Left colon (tissue), 2 donors: Measurements from ENCODE around the gene AKTIP. TPM values are rescaled to one million over a fixed set of nuclear protein-coding genes. Genes with fewer than 3 reads are reported as not detected.
"Not testable (repeated sequence)": the region's sequence is repeated elsewhere in the genome, so short reads cannot be mapped to it uniquely, and the experiment has no call there.

Experiments
- ATAC-seq: fragments of 200-7000 bp; cut with Tn5 transposase; one replicate; pipeline ENCODE4 v1.9.1; 2020; ENCODE audit warnings: mild to moderate bottlenecking, moderate library complexity
- DNase-seq, 2 donors: peaks; one replicate each; pipeline ENCODE4 v3.0.0-alpha.2; 2020
- intact Hi-C, 2 donors: fragments of 100-400 bp; cut with DNase I in 1 of 2; cut with micrococcal nuclease in 1 of 2; formaldehyde crosslinking; loops; one replicate each; pipeline versions ENCODE4 v1.11.2 to v1.14.0; 2022; cut with DNase I, micrococcal nuclease
- total RNA-seq, 2 donors: library from RNA; stranded (reverse); fragmentation: NEBNext Ultra II Directional; extraction: Animal tissue kit (Norgen Biotek cat#: 25700); gene quantifications; one replicate each; pipeline ENCODE4 v1.2.1, GENCODE V29; 2021
- donor health status: DM: no; HTN: no; CAD: no.
- donor health status: DM: yes; HTN: yes; CAD: no.

The AKTIP gene
- total RNA-seq, 2 donors from 2014 or later: 29.4 to 32.7 TPM

GRCh38 chr16:53518550-53519416 lies 15.8 kb upstream of the AKTIP start:
- intact Hi-C loops: loop anchor here in 1 of 2 donors (10.0 kb wide), 1 partner anchor 474 kb away; no protein-coding TSS in a partner anchor
- DNase-seq (peak; percentile 34 to 56), ATAC-seq (peak; percentile 34)

GRCh38 chr16:53517851-53518250 lies 14.8 kb upstream of the AKTIP start:
- ATAC-seq: no peak
- intact Hi-C loops: loop anchor here in 1 of 2 donors (10.0 kb wide), 1 partner anchor 473 kb away; no protein-coding TSS in a partner anchor
- no peak for DNase-seq

DNA sequence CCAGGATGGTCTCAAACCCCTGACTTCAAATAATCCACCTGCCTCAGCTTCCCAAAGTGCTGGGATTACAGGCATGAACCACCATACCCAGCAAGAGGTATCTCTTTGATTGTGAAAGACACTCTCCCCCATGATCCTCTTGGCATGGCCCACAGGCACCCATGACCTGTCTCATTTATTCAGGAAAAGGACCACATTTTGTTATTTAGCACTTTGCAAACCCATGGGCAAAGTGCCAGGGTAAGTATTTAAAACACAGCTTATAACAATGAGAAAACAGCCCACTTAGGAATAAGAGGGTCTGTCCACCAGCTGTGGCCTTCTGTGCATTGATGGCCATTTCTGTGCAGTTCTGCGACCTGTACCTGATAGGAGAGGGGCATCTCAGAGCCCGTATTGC lies 12.8 kb upstream of the AKTIP start:
- DNase-seq (no peak), ATAC-seq (no peak)
- intact Hi-C loops: loop anchor here in 1 of 2 donors (10.0 kb wide), 1 partner anchor 471 kb away; no protein-coding TSS in a partner anchor

GRCh38 chr16:53515259-53515658 lies 12.2 kb upstream of the AKTIP start:
- intact Hi-C loops: loop anchor here in 1 of 2 donors (10.0 kb wide), 1 partner anchor 470 kb away; no protein-coding TSS in a partner anchor
- DNase-seq (no peak), ATAC-seq (no peak)

DNA sequence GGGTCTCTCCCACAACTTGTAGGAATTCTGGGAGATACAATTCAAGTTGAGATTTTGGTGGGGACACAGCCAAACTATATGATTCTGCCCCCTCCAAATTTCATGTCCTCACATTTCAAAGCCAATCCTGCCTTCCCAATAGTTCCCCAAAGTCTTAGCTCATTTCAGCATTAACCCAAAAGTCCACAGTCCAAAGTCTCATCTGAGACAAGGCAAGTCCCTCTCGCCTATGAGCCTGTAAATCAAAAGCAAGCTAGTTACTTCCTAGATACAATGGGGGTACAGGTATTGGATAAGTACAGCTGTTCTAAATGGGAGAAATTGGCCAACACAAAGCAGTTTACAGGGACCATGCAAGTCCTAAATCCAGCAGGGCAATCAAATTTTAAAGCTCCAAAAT lies 9.8 kb upstream of the AKTIP start:
- not testable (repeated sequence) for ATAC-seq, DNase-seq
- intact Hi-C loops: loop anchor here in 1 of 2 donors (10.0 kb wide), 1 partner anchor 468 kb away; no protein-coding TSS in a partner anchor

GRCh38 chr16:53511403-53512280 lies 8.6 kb upstream of the AKTIP start:
- ATAC-seq (peak; percentile 70), DNase-seq (no peak)
- intact Hi-C loops: loop anchor here in 1 of 2 donors (10.0 kb wide), 1 partner anchor 467 kb away; no protein-coding TSS in a partner anchor

GRCh38 chr16:53511084-53511402 lies 8.0 kb upstream of the AKTIP start:
- DNase-seq (no peak), ATAC-seq (no peak)
- intact Hi-C loops: loop anchor here in 1 of 2 donors (10.0 kb wide), 1 partner anchor 466 kb away; no protein-coding TSS in a partner anchor

DNA sequence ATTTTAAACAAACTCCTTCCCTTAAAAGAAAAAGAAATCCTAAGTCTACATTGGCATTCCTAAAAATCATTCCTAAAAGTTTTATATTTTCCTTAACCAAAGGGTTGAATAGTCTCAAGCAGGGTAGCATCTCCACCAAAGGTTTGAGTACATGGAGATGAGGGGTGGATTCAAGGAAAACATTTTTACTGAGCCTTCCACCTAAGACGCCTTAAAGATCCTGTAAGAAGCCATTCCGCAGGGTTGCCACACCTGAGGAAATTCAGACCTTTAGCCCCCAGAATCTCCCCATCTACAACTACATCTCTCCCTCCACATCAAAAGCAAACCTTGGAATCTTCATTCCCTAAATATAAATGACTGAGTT lies 7.7 kb upstream of the AKTIP start:
- intact Hi-C loops: loop anchor here in 1 of 2 donors (10.0 kb wide), 1 partner anchor 466 kb away; no protein-coding TSS in a partner anchor
- ATAC-seq (peak; percentile 7), DNase-seq (no peak)

GRCh38 chr16:53509906-53510703 lies 7.1 kb upstream of the AKTIP start:
- intact Hi-C loops: loop anchor here in 1 of 2 donors (10.0 kb wide), 1 partner anchor 465 kb away; no protein-coding TSS in a partner anchor
- ATAC-seq: peak; percentile 81
- peak; percentile 52 to 64 for DNase-seq

DNA sequence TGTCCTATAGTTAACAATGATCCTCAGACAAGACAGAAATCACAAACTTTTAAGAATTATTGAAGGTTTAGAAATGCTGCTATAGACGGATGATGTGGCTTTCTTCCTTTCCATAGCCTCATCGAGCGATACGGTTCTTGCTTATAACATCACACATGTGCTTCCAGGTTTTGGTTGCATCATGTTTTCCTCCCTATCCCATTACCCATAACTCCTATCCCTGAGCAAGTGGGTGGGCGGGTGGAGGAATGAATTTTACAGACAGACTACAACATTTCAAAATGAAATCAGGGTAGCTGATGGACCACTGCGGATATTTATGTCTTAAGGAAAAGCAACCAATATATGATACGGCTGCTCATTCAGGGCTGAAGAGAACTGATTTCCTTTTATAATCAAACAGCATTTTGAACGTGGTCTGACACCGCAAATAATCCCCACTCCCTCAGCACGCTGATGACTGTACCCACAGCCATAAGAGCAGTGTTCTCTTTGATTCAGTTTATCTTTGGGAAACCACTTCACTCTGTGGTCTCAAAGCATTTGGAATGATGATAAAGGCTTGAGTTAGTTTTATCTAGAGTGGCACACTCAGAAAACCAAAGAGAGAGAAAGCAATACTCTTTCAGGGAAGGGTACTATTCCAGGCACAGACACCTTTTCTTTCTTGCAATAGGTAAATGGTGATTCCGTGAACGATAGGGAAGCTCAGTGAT lies 4.6 kb upstream of the AKTIP start:
- no peak for DNase-seq
- intact Hi-C loops: no loop called here
- ATAC-seq: no peak

DNA sequence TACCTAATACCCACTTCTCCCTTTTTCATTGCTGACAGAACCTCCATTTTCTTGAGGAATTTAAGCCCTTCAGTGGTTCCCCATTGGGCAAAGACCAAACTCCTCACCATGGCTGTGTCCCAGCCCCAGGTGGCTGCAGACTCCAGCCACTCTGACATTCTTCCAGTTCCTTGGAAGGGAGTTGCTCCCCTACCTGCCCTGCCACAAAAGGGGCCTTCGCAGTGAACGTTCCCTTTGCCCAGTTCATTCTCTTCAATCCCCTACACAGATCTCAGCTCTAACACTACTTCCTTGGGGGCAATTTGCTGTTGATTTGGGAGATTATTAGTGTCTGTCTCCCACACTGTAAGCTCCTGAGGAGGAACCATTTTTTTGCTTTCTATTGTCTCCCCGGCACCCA lies 3.2 kb upstream of the AKTIP start:
- ATAC-seq: no peak
- DNase-seq: no peak
- intact Hi-C loops: no loop called here

- intact Hi-C loops: no loop called here
- DNase-seq: no peak
- no peak for ATAC-seq
Observed at GRCh38 chr16:53504665-53505064, 1.7 kb upstream of the AKTIP start.

DNA sequence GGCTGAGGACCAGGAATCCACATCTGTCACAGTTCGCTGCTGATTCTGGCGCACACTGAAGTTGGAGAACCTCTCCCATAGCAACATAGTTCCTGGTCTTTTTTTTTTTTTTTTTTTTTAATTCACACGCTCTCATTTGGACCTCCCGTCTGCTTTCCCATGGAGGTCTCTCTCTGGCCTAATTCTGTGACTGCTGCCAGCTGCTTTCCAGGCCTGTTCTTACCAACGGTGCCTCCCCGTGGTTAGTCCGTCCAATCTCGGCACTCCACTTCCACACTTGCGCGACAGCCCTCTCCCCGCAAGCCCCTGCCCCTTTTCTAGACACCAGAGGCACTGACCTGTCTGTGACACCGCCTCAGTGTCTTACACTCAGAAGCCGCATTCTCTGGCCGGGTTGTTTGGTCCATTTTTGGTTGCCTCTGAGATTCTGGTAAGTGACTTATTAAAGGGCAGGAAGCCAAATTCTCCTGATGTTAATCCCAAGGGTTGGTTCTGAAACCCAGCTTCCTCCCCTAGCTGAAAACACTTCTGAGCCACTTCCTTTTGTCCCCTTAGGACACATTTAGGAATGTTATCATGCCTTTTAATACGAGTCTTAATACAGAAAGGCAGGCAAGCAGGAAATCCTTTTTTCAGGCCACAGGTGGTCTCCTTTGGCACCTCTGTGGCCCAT lies 1.1 kb upstream of the AKTIP start:
- ATAC-seq: no peak
- peak; percentile 56 to 66 for DNase-seq
- intact Hi-C loops: no loop called here

GRCh38 chr16:53503270-53503923 lies 388 bp upstream of the AKTIP start:
- ATAC-seq: peak; percentile 84
- intact Hi-C loops: no loop called here

GRCh38 chr16:53501216-53501859 lies 1.7 kb downstream of the AKTIP start:
- no peak for DNase-seq
- intact Hi-C loops: no loop called here
- no peak for ATAC-seq

More at GRCh38 chr16:53503270-53503923, 388 bp upstream of the AKTIP start:
- peak; percentile 99 to 100 for DNase-seq

DNA sequence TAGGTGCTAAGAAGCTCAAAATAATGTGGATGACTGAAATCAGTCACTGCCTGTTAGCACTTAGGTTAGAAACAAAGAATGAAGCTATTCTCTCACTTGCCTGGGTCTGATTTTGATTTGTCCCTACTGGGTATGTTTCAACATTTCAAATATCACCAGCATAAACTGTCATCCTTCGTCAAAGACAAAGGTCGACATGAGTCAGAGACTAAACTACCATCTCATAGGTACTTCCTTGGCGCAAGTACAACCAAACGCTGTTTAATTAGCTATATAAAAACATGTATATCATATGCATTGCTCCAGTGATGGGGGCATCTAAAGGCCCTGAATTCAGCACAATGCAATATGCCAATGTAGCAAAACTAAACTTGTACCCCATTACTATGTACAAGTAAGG lies 4.0 kb downstream of the AKTIP start:
- no peak for DNase-seq
- peak; percentile 27 for ATAC-seq
- intact Hi-C loops: loop anchor here in 1 of 2 donors (10.0 kb wide), 1 partner anchor 54 kb away; no protein-coding TSS in a partner anchor
